Heart left ventricle (tissue), 16 donors: ENCODE measurements around the gene CAMK2N2. TPM values are rescaled to one million over a fixed set of nuclear protein-coding genes. Genes with fewer than 3 reads are reported as not detected.

Experiments used
- ATAC-seq, 4 donors: fragments of 200-7000 bp; cut with Tn5 transposase; one replicate each; pipeline ENCODE4 v1.9.1; 2020 to 2022; ENCODE audit warnings: moderate library complexity in 4 of 4, mild to moderate bottlenecking in 3 of 4, moderate number of reproducible peaks in 1 of 4
- DNase-seq, 5 donors: peaks; one replicate each; pipeline ENCODE4 v3.0.0-alpha.2; 2020
- H3K27ac ChIP-seq, 12 donors: fragments of 200-600 bp; sonication (generic) in 4 of 12; one replicate each; pipeline versions ENCODE4 v1.5.0 to v1.8.0; 2016 to 2022; ENCODE audit warnings: mild to moderate bottlenecking in 2 of 12
- H3K27me3 ChIP-seq, 9 donors: fragments of 200-600 bp; sonication (generic) in 2 of 9; one replicate each; pipeline versions ENCODE4 v1.5.1 to v1.8.0; 2016 to 2022; ENCODE audit warnings: mild to moderate bottlenecking in 3 of 9
- H3K36me3 ChIP-seq, 9 donors: fragments of 200-600 bp; sonication (generic) in 2 of 9; one replicate each; pipeline versions ENCODE4 v1.5.0 to v1.8.0; 2018 to 2022; ENCODE audit warnings: mild to moderate bottlenecking in 2 of 9
- H3K4me1 ChIP-seq, 12 donors: fragments of 200-600 bp; sonication (generic) in 4 of 12; one replicate each; pipeline versions ENCODE4 v1.5.0 to v1.8.0; 2016 to 2022; ENCODE audit warnings: mild to moderate bottlenecking in 3 of 12
- H3K4me3 ChIP-seq, 12 donors: fragments of 200-600 bp; sonication (generic) in 4 of 12; one replicate each; pipeline versions ENCODE4 v1.5.0 to v1.8.0; 2017 to 2022; ENCODE audit warnings: mild to moderate bottlenecking in 9 of 12, moderate library complexity in 4 of 12
- H3K9me3 ChIP-seq, 12 donors: fragments of 200-600 bp; sonication (generic) in 4 of 12; one replicate each; pipeline versions ENCODE4 v1.5.0 to v1.8.0; 2016 to 2022; ENCODE audit warnings: mild to moderate bottlenecking in 1 of 12
- CTCF ChIP-seq, 12 donors: fragments of 200-600 bp; sonication (generic) in 4 of 12; IDR thresholded peaks; one replicate each; pipeline versions ENCODE4 v1.5.0 to v1.8.0; 2018 to 2022; ENCODE audit warnings: antibody characterized with exemption in 12 of 12, mild to moderate bottlenecking in 5 of 12
- POLR2A ChIP-seq, 2 donors: fragments of 450-650 bp; IDR thresholded peaks; one replicate each; pipeline ENCODE4 v1.6.1; 2017; ENCODE audit warnings: antibody characterized with exemption in 2 of 2, mild to moderate bottlenecking in 2 of 2, moderate library complexity in 2 of 2
- WGBS, 4 donors: extraction: QIAGEN DNeasy Blood & Tissue Kit in 2 of 4; methylation state at CpG; one replicate each; pipeline versions ENCODE4 v1.1.5 to v1.1.7; 2013 to 2018; 5-methylcytosine and 5-hydroxymethylcytosine counted together
- intact Hi-C, 10 donors: fragments of 100-400 bp; cut with DNase I; formaldehyde crosslinking; loops; one replicate each; pipeline versions ENCODE4 v1.11.1 to v1.14.2; 2022
- polyA plus RNA-seq, 2 donors: library from polyadenylated mRNA; stranded (reverse); fragments of 200-250 nt; gene quantifications; one replicate each; pipeline ENCODE4 v1.2.3, GENCODE V29; 2013
- total RNA-seq, 9 donors: library from RNA; depleted of rRNA in 2 of 9; stranded (reverse); fragments of >200 nt in 2 of 9; fragmentation: NEBNext Ultra II Directional in 3 of 9; extraction: Animal tissue kit (Norgen Biotek cat#: 25700) in 3 of 9; gene quantifications; one replicate each; pipeline versions ENCODE4 v1.1.0 to v1.2.4, GENCODE V29; 2016 to 2023
- donor health status: ischemic (EF 13 %, LVEDD 7.1; RV severe dilation, severe dysfunction).
- donor health status: healthy with polysubstance abuse.
- donor health status: DM: no; HTN: yes; CAD: no.
- donor health status: DM: no; HTN: no; CAD: no.
- donor health status: ischemic (EF 25% LVEDD 6.9; RV normal size, moderate dysfunction).
- donor health status: ischemic (EF 25% LVEDD 5.7; RV mildly dilated, moderate dysfunction).
- donor health status: healthy.
- donor health status: DM: yes; HTN: yes; CAD: no.
- donor health status: ischemic (EF 35%, LVEDD 5.7; RV mildly dilated, moderate dysfunction).
- donor health status: nonischemic (EF 11% LVEDD 7.7; RV severe dilation, severe dysfunction).
- donor health status: DM: yes; HTN: yes; CAD: no.
- donor health status: PGD.
- donor health status: ischemic (EF 29% LVEDD 5.4; RV normal size, mild dysfunction).
- donor health status: nonischemic (EF 23%, LVEDD 6.1; RV moderate dilation, normal function).

CAMK2N2 gene
- total and polyA plus RNA-seq, 11 donors: 0.14 to 0.37 (median 0.26) TPM; not detected in 6

- 41 to 54% (median 47%) methylated on average over 9 to 14 of the region's 14 CpGs for WGBS, 4 donors
- no peak for TF ChIP-seq CTCF (IDR thresholded peaks at IDR 0.05)
- no peak for TF ChIP-seq POLR2A (IDR thresholded peaks at IDR 0.05)
- no peaks in the 10 kb centered on the region for H3K36me3 ChIP-seq
- ATAC-seq (no peak), DNase-seq (no peak)
- H3K27me3 ChIP-seq: peaks cover 6 to 34% (median 13%) of the 10 kb centered on the region in 9 donors
- intact Hi-C loops: loop anchor here in 1 of 10 donors (5.0 kb wide), 1 partner anchor 89 kb away; no protein-coding TSS in a partner anchor
- H3K4me3 ChIP-seq: no peak overlapping the region
- H3K27ac ChIP-seq: no peak overlapping the region
- H3K9me3 ChIP-seq: no peaks in the 10 kb centered on the region
- H3K4me1 ChIP-seq: peaks cover 0 to under 1% (median 0%) of the 10 kb centered on the region in 12 donors
These were observed 25.3 kb downstream of the CAMK2N2 start for GRCh38 chr3:184236033-184236410.

DNA sequence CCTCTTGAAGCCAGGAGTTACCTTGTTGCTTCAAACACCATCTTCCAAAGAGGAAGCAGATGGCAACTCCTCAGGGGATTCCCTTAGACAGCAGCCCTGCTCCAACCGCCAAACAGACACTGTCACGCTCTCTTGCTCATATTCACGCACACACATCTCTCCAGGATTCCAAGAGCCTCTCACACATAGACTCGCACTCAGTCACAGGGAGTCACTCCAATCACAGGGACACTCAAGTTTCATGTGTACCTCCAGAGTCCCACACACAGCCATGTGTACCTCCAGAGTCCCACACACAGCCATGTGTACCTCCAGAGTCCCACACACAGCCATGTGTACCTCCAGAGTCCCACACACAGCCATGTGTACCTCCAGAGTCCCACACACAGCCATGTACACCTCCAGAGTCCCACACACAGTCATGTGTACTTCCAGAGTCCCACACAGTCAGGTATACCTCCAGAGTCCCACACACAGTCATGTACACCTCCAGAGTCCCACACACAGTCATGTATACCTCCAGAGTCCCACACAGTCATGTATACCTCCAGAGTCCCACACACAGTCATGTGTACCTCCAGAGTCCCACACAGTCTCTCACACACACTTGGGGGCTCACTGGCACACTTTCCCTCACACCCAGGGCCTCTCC is 25.8 kb downstream of the CAMK2N2 start:
- TF ChIP-seq CTCF (IDR thresholded peaks at IDR 0.05) (no peak), POLR2A (IDR thresholded peaks at IDR 0.05) (no peak)
- DNase-seq: no peak
- 79 to 85% (median 80%) methylated on average over 4 of the region's 4 CpGs for WGBS, 4 donors
- H3K4me3 ChIP-seq: no peak overlapping the region
- H3K27me3 ChIP-seq: peaks cover 9 to 39% (median 18%) of the 10 kb centered on the region in 9 donors
- H3K9me3 ChIP-seq: no peaks in the 10 kb centered on the region
- H3K27ac ChIP-seq: no peak overlapping the region
- H3K4me1 ChIP-seq: peaks cover 0 to 6% (median 0%) of the 10 kb centered on the region in 12 donors
- H3K36me3 ChIP-seq: no peaks in the 10 kb centered on the region
- ATAC-seq: no peak
- intact Hi-C loops: loop anchor here in 1 of 10 donors (5.0 kb wide), 1 partner anchor 88 kb away; no protein-coding TSS in a partner anchor

GRCh38 chr3:184234671-184235380 is 26.5 kb downstream of the CAMK2N2 start:
- no peak for DNase-seq
- WGBS, 4 donors: 84 to 87% (median 85%) methylated on average over 17 to 19 of the region's 19 CpGs
- Histone ChIP-seq H3K27me3 (peaks cover 15 to 46% (median 24%) of the 10 kb centered on the region in 9 donors), H3K9me3 (no peaks in the 10 kb centered on the region), H3K36me3 (no peaks in the 10 kb centered on the region), H3K4me1 (peaks cover 0 to 13% (median 6%) of the 10 kb centered on the region in 12 donors), H3K4me3 (no peak overlapping the region), H3K27ac (no peak overlapping the region)
- intact Hi-C loops: loop anchor here in 1 of 10 donors (5.0 kb wide), 1 partner anchor 88 kb away; no protein-coding TSS in a partner anchor
- no peak for TF ChIP-seq POLR2A (IDR thresholded peaks at IDR 0.05)
- TF ChIP-seq CTCF (IDR thresholded peaks at IDR 0.05): no peak
- ATAC-seq: no peak

- TF ChIP-seq CTCF (IDR thresholded peaks at IDR 0.05): peak in 1 of 12 donors; percentile 34
- no peak for TF ChIP-seq POLR2A (IDR thresholded peaks at IDR 0.05)
- no peaks in the 10 kb centered on the region for H3K36me3 ChIP-seq
- peak in 3 of 4 donors; percentile 43 to 63 (median 60) for ATAC-seq
- intact Hi-C loops: no loop called here
- H3K27ac ChIP-seq: no peak overlapping the region
- H3K27me3 ChIP-seq: peaks cover 20 to 51% (median 30%) of the 10 kb centered on the region in 9 donors
- DNase-seq: peak in 4 of 5 donors; percentile 40 to 65 (median 52)
- no peak overlapping the region for H3K4me3 ChIP-seq
- no peaks in the 10 kb centered on the region for H3K9me3 ChIP-seq
- peaks cover 0 to 19% (median 11%) of the 10 kb centered on the region in 12 donors for H3K4me1 ChIP-seq
- 22 to 67% (median 26%) methylated on average over 1 to 4 of the region's 4 CpGs for WGBS, 4 donors
These were observed 27.1 kb downstream of the CAMK2N2 start for GRCh38 chr3:184234224-184234623.
